GM18517 (cell line): ENCODE data around the gene OR2A5.
"Not testable (repeated sequence)": the region's sequence is repeated elsewhere in the genome, so short reads cannot be mapped to it uniquely, and the experiment has no call there.

ENCODE experiments used
- ATAC-seq: cut with Tn5 transposase; IDR thresholded peaks from one replicate; pipeline ENCODE4 v1.9.1; 2021; ENCODE audit warnings: mild to moderate bottlenecking, moderate library complexity; ENCODE audit not compliant: unreplicated experiment

The OR2A5 gene

GRCh38 chr7:144048648-144049047 lies at the start of gene OR2A5:
Gene OR2A5 (plus strand): TSS chr7:144048948. CDS start chr7:144050402, 1,454 bp downstream.
- no peak for ATAC-seq

GRCh38 chr7:144000020-144000419 lies 48.7 kb upstream of the OR2A5 start, which contains the start of gene OR6B1:
Gene OR6B1 (plus strand): TSS chr7:144000320. CDS start chr7:144003997, 3,677 bp downstream.
- no peak for ATAC-seq

GRCh38 chr7:144001543-144001942 lies 47.2 kb upstream of the OR2A5 start:
- no peak for ATAC-seq

- no peak for ATAC-seq
Observed at GRCh38 chr7:144004703-144005102, 44.0 kb upstream of the OR2A5 start.

- ATAC-seq, result no peak
Observed at GRCh38 chr7:144006029-144006691, 42.6 kb upstream of the OR2A5 start.

- ATAC-seq, result no peak
Observed at GRCh38 chr7:144006692-144007042, 42.1 kb upstream of the OR2A5 start.

GRCh38 chr7:144009361-144009760 lies 39.4 kb upstream of the OR2A5 start:
- no peak for ATAC-seq

- ATAC-seq, result not testable (repeated sequence)
Observed at GRCh38 chr7:144010061-144010460, 38.7 kb upstream of the OR2A5 start.

GRCh38 chr7:144010821-144011220 lies 37.9 kb upstream of the OR2A5 start:
- not testable (repeated sequence) for ATAC-seq

GRCh38 chr7:144011458-144012230 lies 37.1 kb upstream of the OR2A5 start:
- no peak for ATAC-seq

- ATAC-seq, result no peak
Observed at GRCh38 chr7:144018065-144018464, 30.7 kb upstream of the OR2A5 start.

GRCh38 chr7:144019457-144019856 lies 29.3 kb upstream of the OR2A5 start:
- no peak for ATAC-seq

- no peak for ATAC-seq
Observed at GRCh38 chr7:144020340-144020739, 28.4 kb upstream of the OR2A5 start.

- no peak for ATAC-seq
Observed at GRCh38 chr7:144022169-144022568, 26.6 kb upstream of the OR2A5 start.

- no peak for ATAC-seq
Observed at GRCh38 chr7:144023171-144023827, 25.4 kb upstream of the OR2A5 start.

GRCh38 chr7:144024213-144024612 lies 24.5 kb upstream of the OR2A5 start:
- no peak for ATAC-seq

- no peak for ATAC-seq
Observed at GRCh38 chr7:144026203-144026883, 22.4 kb upstream of the OR2A5 start.

- no peak for ATAC-seq
Observed at GRCh38 chr7:144027070-144027469, 21.7 kb upstream of the OR2A5 start.

GRCh38 chr7:144027974-144028373 lies 20.8 kb upstream of the OR2A5 start:
- no peak for ATAC-seq

GRCh38 chr7:144028547-144028946 lies 20.2 kb upstream of the OR2A5 start:
- no peak for ATAC-seq

GRCh38 chr7:144032516-144032915 lies 16.2 kb upstream of the OR2A5 start:
- ATAC-seq, result no peak
